ENCODE data around the gene ANXA2.

The ANXA2 gene

DNA sequence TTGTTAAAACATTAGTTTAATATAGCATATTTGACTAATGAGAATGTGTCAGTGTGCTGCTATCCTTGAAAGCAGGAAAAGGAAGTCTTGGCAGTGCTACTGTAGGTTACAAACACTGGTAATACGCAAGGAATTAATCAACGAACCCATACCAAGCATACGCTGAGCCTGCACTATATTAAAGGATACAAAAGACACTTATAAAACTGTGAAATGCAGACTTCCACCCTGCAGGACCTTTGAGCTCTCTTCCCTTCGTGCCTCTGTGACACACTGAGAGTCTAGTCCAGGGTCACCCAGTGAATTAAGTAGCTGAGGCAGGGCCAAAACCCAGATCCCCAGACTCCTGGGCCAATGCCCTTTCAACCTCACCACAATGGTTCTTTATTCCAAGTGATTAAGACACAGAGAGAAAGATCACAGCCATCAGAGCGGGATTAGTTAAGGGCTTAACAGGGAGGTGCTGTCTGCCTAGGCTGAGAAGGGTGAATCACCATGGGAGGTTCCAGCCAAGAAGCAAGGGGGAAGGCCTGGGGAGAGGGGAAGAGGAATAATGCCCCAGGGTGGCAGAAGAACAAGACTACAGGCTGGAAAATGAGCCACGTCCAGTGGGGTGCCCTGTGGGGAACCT is 6.8 kb downstream of the ANXA2 start:
- H3K4me3 ChIP-seq (ENCODE audit: low read depth, low read length) = no peak overlapping the region
- TF ChIP-seq, protein P1, sequence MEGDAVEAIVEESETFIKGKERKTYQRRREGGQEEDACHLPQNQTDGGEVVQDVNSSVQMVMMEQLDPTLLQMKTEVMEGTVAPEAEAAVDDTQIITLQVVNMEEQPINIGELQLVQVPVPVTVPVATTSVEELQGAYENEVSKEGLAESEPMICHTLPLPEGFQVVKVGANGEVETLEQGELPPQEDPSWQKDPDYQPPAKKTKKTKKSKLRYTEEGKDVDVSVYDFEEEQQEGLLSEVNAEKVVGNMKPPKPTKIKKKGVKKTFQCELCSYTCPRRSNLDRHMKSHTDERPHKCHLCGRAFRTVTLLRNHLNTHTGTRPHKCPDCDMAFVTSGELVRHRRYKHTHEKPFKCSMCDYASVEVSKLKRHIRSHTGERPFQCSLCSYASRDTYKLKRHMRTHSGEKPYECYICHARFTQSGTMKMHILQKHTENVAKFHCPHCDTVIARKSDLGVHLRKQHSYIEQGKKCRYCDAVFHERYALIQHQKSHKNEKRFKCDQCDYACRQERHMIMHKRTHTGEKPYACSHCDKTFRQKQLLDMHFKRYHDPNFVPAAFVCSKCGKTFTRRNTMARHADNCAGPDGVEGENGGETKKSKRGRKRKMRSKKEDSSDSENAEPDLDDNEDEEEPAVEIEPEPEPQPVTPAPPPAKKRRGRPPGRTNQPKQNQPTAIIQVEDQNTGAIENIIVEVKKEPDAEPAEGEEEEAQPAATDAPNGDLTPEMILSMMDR (IDR thresholded peaks at IDR 0.05; ENCODE audit: low read depth, low read length) = no peak
- TF ChIP-seq, protein P2, sequence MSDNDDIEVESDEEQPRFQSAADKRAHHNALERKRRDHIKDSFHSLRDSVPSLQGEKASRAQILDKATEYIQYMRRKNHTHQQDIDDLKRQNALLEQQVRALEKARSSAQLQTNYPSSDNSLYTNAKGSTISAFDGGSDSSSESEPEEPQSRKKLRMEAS (IDR thresholded peaks at IDR 0.05; ENCODE audit: low read depth, low read length) = no peak
- TF ChIP-seq MYC (IDR thresholded peaks at IDR 0.05; ENCODE audit: low read depth, low read length) = no peak
- no peak for TF ChIP-seq POLR2A (IDR thresholded peaks at IDR 0.05; ENCODE audit: extremely low read depth, insufficient read length)
- DNase-seq (ENCODE audit: low read depth) = peak; percentile 56

DNA sequence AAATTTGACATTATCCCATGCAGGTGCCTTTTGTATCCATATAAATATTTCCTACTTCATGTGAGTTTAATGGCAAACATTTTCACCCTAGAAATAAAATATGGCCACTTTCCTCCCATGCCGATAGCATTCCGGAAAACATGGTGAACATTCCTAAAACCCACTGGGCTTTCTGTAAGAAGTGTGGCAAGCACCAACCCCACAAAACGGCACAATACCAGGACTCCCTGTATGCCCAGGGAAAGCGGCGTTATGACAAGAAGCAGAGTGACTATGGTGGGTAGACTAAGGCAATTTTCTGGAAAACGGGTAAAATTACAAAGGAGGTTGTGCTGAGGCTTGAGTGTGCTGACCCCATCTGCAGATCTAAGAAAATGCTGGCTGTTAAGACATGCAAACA is 7.6 kb downstream of the ANXA2 start:
- no peak for DNase-seq (ENCODE audit: low read depth)
- no peak for TF ChIP-seq POLR2A (IDR thresholded peaks at IDR 0.05; ENCODE audit: extremely low read depth, insufficient read length)
- no peak for TF ChIP-seq MYC (IDR thresholded peaks at IDR 0.05; ENCODE audit: low read depth, low read length)
- TF ChIP-seq, protein P2 (IDR thresholded peaks at IDR 0.05; ENCODE audit: low read depth, low read length) = no peak
- TF ChIP-seq, protein P1 (IDR thresholded peaks at IDR 0.05; ENCODE audit: low read depth, low read length) = no peak
- H3K4me3 ChIP-seq (ENCODE audit: low read depth, low read length) = no peak overlapping the region

DNA sequence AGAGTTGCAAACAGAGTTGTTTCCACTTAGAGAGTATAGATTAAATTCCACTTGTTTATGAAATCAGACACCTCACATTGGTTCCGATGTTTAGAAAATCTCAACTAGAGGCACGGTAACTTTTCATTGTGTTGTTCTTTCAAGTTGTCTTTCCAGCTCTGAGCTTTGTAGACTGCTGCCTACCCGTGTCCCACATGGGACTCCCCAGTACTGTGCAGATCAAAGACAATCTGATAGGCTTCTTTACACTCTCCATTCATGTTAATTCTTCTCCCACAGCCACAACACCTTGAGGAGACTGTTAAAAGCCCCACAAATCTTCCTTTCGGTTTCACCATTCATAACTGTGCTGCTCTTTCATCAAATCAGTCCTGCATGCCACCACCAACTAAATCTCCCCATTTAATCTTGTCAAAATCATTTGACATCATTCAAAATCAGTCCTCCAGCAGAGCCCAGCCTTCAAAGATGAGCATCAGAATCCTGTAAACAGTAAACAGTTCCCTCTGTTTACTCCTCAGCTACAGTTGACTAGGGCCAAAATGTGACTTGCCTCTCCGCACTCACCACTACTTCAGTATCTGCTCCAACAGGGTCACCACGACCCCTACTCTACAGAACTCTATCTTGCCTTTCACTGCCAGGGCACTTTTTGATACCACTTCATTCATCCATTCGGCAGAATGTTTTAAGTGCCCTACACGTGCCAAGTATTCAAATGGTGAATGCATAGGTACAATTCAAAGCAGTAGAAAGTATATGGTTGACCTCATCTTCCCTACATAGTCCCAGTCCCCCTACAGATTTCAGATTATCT is 8.3 kb downstream of the ANXA2 start:
- TF ChIP-seq, protein P2 (IDR thresholded peaks at IDR 0.05; ENCODE audit: low read depth, low read length) = no peak
- TF ChIP-seq POLR2A (IDR thresholded peaks at IDR 0.05; ENCODE audit: extremely low read depth, insufficient read length) (no peak), MYC (IDR thresholded peaks at IDR 0.05; ENCODE audit: low read depth, low read length) (no peak)
- TF ChIP-seq, protein P1 (IDR thresholded peaks at IDR 0.05; ENCODE audit: low read depth, low read length) = no peak
- DNase-seq (ENCODE audit: low read depth) = no peak
- H3K4me3 ChIP-seq (ENCODE audit: low read depth, low read length) = no peak overlapping the region

DNA sequence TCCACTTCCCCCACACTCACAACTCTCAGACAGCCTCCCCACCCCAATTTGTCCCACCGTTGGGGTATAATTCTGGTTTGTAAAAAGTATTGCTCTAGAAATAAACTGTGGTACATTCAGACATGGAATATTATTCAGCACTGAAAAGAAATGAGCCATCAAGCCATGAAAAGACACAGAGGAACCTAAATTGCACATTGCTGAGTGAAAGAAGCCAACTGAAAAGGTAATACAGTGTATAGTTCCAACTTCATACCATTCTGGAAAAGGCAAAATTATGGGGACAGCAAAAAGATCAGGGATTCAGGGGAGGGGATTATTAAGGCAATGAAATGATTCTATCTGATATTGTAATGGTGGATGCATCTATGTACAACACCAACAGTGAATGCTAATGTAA is 10.5 kb downstream of the ANXA2 start:
- no peak overlapping the region for H3K4me3 ChIP-seq (ENCODE audit: low read depth, low read length)
- DNase-seq (ENCODE audit: low read depth) = no peak
- TF ChIP-seq, protein P1 (IDR thresholded peaks at IDR 0.05; ENCODE audit: low read depth, low read length) = no peak
- no peak for TF ChIP-seq POLR2A (IDR thresholded peaks at IDR 0.05; ENCODE audit: extremely low read depth, insufficient read length)
- TF ChIP-seq, protein P2 (IDR thresholded peaks at IDR 0.05; ENCODE audit: low read depth, low read length) = no peak
- no peak for TF ChIP-seq MYC (IDR thresholded peaks at IDR 0.05; ENCODE audit: low read depth, low read length)

DNA sequence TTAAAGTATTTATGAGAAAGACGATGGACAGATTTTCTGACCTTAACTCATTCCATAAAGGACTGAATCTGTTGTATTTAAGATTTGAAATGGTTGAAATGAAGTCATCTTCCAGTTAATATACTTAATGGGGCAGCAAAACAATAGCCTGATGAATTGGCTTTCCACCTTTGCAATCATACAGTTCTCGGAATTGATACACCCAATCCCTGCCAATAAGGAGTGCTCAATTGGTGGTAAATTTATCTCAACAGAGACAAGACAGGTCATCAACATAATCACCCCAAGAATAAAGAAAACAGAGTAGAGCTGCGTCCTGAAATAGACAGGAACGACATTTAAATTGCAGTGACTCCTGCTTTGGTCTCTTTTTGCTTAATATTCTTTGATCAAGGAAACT is 11.2 kb downstream of the ANXA2 start:
- no peak for DNase-seq (ENCODE audit: low read depth)
- TF ChIP-seq, protein P1 (IDR thresholded peaks at IDR 0.05; ENCODE audit: low read depth, low read length) = no peak
- TF ChIP-seq POLR2A (IDR thresholded peaks at IDR 0.05; ENCODE audit: extremely low read depth, insufficient read length) = no peak
- TF ChIP-seq, protein P2 (IDR thresholded peaks at IDR 0.05; ENCODE audit: low read depth, low read length) = no peak
- no peak for TF ChIP-seq MYC (IDR thresholded peaks at IDR 0.05; ENCODE audit: low read depth, low read length)
- H3K4me3 ChIP-seq (ENCODE audit: low read depth, low read length) = no peak overlapping the region
